Thoracic aorta (tissue), 2 donors: ENCODE measurements around the gene RAD51C. TPM values are rescaled to one million over a fixed set of nuclear protein-coding genes. Genes with fewer than 3 reads are reported as not detected.

Source experiments
- ATAC-seq: fragments of 150-250 bp; one replicate; pipeline ENCODE4 v1.8.0; 2017; ENCODE audit warnings: low read depth; ENCODE audit not compliant: insufficient number of reproducible peaks, low FRiP score
- DNase-seq: peaks from one replicate; pipeline ENCODE4 v3.0.0-alpha.2; 2020; ENCODE audit warnings: low spot score
- H3K27ac ChIP-seq, 2 donors: fragments of 200-600 bp; sonication (generic); 1 replicate in 1 of 2; 2 replicates in 1 of 2; pipeline ENCODE4 v1.5.1; 2016; ENCODE audit warnings: mild to moderate bottlenecking in 2 of 2, moderate library complexity in 2 of 2
- H3K27me3 ChIP-seq: fragments of 200-600 bp; sonication (generic); replicated peaks from 2 replicates; pipeline ENCODE4 v1.6.0; 2016; ENCODE audit warnings: mild to moderate bottlenecking; ENCODE audit not compliant: insufficient read depth
- H3K36me3 ChIP-seq: fragments of 200-600 bp; sonication (generic); one replicate; pipeline ENCODE4 v1.5.1; 2016
- H3K4me1 ChIP-seq, 2 donors: fragments of 200-600 bp; sonication (generic); 1 replicate in 1 of 2; 2 replicates in 1 of 2; pipeline versions ENCODE4 v1.5.1 to v1.6.0; 2016; ENCODE audit warnings: low read depth in 2 of 2, mild to moderate bottlenecking in 1 of 2; ENCODE audit not compliant: control insufficient read depth in 1 of 2
- H3K4me3 ChIP-seq: fragments of 200-600 bp; sonication (generic); 2 replicates; pipeline ENCODE4 v1.5.1; 2016; ENCODE audit warnings: mild to moderate bottlenecking
- H3K9me3 ChIP-seq: fragments of 200-600 bp; sonication (generic); 2 replicates; pipeline ENCODE4 v1.5.1; 2016
- total RNA-seq, 2 donors: library from RNA; depleted of rRNA; stranded (reverse); fragments of >200 nt; gene quantifications; one replicate each; pipeline versions ENCODE4 v1.1.0 to v1.2.3, GENCODE V29; 2016
- TF ChIP-seq, protein P1 (sequence below): fragments of 200-600 bp; sonication (generic); IDR thresholded peaks from one replicate; pipeline ENCODE4 v1.5.1; 2019; ENCODE audit warnings: antibody characterized with exemption

The RAD51C gene
- total RNA-seq, 2 donors from 2014 or later: 14.6 to 15.4 TPM

DNA sequence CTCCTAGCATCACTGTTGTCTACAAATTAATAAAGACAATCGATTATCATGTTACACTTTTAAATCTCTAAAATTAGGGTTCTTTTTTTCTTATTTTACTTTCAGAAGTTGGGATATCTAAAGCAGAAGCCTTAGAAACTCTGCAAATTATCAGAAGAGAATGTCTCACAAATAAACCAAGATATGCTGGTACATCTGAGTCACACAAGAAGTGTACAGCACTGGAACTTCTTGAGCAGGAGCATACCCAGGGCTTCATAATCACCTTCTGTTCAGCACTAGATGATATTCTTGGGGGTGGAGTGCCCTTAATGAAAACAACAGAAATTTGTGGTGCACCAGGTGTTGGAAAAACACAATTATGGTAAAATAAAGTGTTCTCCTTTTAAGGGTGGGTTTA lies 2.4 kb downstream of the RAD51C start:
- H3K4me1 ChIP-seq: peaks cover 6 to 16% of the 10 kb centered on the region in 2 donors
- TF ChIP-seq, protein P1, sequence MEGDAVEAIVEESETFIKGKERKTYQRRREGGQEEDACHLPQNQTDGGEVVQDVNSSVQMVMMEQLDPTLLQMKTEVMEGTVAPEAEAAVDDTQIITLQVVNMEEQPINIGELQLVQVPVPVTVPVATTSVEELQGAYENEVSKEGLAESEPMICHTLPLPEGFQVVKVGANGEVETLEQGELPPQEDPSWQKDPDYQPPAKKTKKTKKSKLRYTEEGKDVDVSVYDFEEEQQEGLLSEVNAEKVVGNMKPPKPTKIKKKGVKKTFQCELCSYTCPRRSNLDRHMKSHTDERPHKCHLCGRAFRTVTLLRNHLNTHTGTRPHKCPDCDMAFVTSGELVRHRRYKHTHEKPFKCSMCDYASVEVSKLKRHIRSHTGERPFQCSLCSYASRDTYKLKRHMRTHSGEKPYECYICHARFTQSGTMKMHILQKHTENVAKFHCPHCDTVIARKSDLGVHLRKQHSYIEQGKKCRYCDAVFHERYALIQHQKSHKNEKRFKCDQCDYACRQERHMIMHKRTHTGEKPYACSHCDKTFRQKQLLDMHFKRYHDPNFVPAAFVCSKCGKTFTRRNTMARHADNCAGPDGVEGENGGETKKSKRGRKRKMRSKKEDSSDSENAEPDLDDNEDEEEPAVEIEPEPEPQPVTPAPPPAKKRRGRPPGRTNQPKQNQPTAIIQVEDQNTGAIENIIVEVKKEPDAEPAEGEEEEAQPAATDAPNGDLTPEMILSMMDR: no peak
- no peak overlapping the region for H3K27ac ChIP-seq
- H3K4me3 ChIP-seq: no peak overlapping the region
- H3K36me3 ChIP-seq: no peaks in the 10 kb centered on the region
- DNase-seq: no peak
- no peaks in the 10 kb centered on the region for H3K27me3 ChIP-seq
- ATAC-seq: no peak
- H3K9me3 ChIP-seq: no peaks in the 10 kb centered on the region

DNA sequence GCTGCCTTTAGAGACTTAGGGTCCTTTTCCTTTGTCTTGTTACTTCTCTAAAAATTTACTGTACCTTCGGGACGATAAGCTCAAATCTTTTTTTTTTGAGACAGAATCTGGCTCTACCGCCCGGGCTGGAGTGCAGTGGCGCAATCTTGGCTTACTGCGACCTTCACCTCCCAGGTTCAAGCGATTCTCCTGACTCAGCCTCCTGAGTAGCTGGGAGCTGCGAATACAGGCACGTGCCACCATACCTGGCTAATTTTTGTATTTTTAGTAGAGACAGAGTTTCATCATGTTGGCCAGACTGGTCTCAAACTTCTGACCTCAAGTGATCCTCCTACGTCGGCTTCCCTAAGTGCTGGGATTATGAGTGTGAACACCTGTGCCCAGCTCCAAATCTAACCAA lies 7.4 kb downstream of the RAD51C start:
- Histone ChIP-seq H3K27ac (no peak overlapping the region), H3K4me3 (no peak overlapping the region)

DNA sequence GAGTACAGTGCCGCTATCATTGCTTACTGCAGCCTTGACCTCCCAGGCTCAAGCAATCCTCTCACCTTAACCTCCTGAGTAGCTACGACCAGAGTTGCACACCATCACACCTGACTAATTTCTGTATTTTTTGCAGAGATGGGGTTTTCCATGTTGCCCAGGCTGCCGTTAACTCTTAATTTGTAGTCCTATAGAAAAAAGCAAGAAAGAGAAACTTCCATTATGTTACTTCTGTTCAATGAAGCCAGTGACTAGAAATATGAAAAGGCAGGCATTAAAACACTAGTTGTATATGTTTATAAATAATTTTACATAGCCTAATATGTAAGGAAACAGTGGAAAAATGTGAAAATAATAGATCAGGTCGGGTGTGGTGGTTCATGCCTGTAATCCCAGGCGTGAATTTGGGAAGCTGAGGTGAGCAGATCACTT lies 9.7 kb downstream of the RAD51C start:
- H3K27ac ChIP-seq: no peak overlapping the region
- ATAC-seq (no peak), DNase-seq (no peak)
- no peaks in the 10 kb centered on the region for H3K9me3 ChIP-seq
- H3K4me1 ChIP-seq: no peaks in the 10 kb centered on the region
- H3K27me3 ChIP-seq: no peaks in the 10 kb centered on the region
- no peak overlapping the region for H3K4me3 ChIP-seq
- TF ChIP-seq, protein P1: no peak
- peaks cover 5% of the 10 kb centered on the region for H3K36me3 ChIP-seq

More for the DNA sequence above, 7.4 kb downstream of the RAD51C start:
- Histone ChIP-seq H3K27me3 (no peaks in the 10 kb centered on the region), H3K9me3 (no peaks in the 10 kb centered on the region), H3K4me1 (no peaks in the 10 kb centered on the region), H3K36me3 (peaks cover 5% of the 10 kb centered on the region)
- TF ChIP-seq, protein P1: no peak
- ATAC-seq: no peak
- DNase-seq: no peak

DNA sequence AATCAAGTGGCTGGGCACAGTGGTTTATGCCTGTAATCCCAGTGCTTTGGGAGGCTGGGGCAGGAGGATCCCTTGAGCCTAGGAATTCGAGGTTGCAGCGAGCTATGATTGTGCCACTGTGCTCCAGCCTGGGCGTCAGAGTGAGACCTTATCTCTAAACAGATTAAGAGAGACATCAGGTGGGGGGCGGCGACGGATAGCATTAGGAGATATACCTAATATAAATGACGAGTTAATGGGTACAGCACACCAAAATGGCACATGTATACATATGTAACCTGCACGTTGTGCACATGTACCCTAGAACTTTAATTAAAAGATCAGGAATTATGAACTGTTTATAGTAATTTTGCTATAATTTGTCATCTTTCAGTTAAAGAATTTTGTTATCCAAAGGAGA lies 10.3 kb downstream of the RAD51C start:
- H3K4me1 ChIP-seq: no peaks in the 10 kb centered on the region
- DNase-seq (no peak), ATAC-seq (no peak)
- TF ChIP-seq, protein P1: no peak
- peaks cover 5% of the 10 kb centered on the region for H3K36me3 ChIP-seq
- no peak overlapping the region for H3K4me3 ChIP-seq
- no peaks in the 10 kb centered on the region for H3K27me3 ChIP-seq
- no peak overlapping the region for H3K27ac ChIP-seq
- no peaks in the 10 kb centered on the region for H3K9me3 ChIP-seq

DNA sequence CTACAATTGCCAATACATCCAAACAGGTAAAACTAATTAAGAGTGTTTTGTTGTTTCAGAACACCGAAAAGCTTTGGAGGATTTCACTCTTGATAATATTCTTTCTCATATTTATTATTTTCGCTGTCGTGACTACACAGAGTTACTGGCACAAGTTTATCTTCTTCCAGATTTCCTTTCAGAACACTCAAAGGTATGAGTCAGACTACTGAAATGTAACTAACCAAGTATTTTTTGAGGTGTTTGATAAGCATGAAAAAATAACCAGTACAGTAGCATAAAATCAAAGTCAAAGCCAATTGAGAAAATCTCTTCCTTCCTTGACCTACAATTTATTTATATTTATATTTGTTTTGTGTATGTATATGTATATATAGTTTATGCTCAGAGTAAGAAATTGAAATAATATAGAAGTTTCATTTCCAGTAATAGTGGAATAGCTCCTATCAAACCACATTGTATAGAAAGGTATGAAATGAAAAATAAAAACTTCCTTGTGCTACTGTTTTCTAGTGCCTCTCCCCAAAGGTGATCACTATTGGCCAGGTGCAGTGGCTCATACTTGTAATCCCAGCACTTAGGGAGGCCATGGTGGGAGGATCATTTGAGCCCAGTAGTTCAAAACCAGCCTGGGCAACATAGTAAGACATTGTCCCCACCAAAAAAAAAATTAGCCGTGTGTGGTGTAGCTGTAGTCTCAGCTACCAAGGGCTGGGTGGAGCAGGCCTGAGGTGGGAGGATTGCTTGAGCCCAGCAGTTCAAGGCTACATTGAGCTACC lies 10.9 kb downstream of the RAD51C start:
- DNase-seq (no peak), ATAC-seq (no peak)
- Histone ChIP-seq H3K9me3 (no peaks in the 10 kb centered on the region), H3K4me3 (no peak overlapping the region), H3K27ac (no peak overlapping the region), H3K27me3 (no peaks in the 10 kb centered on the region), H3K4me1 (no peaks in the 10 kb centered on the region), H3K36me3 (peaks cover 5% of the 10 kb centered on the region)
- TF ChIP-seq, protein P1: no peak
